Stimulated activated naive B cell treated with anti-CD40 and anti-IgM and Interleukin-4, amounts not matched to agents 10 μg/mL and 1 μg/mL and 100 μg/mL, for 72 hours (primary cell): ENCODE measurements around the gene LARP6.

Experiments
- ATAC-seq, 2 donors: fragments of 150-1000 bp; cut with Tn5 transposase; replicated peaks; 2 replicates each; pipeline ENCODE4 v1.10.0; 2021; ENCODE audit warnings: moderate library complexity in 1 of 2
- DNase-seq: peaks from one replicate; pipeline ENCODE4 v3.0.0; 2021
- H3K27ac Mint-ChIP-seq: one replicate; pipeline ENCODE4 v1.8.0; 2022; ENCODE audit warnings: mild to moderate bottlenecking, mixed read lengths
- H3K27me3 Mint-ChIP-seq, 2 donors: one replicate each; pipeline ENCODE4 v1.8.0; 2022; ENCODE audit warnings: mixed read lengths in 2 of 2
- H3K36me3 Mint-ChIP-seq, 2 donors: one replicate each; pipeline ENCODE4 v1.8.0; 2022; ENCODE audit warnings: mixed read lengths in 2 of 2, mild to moderate bottlenecking in 1 of 2
- H3K4me1 Mint-ChIP-seq, 2 donors: one replicate each; pipeline ENCODE4 v1.8.0; 2022; ENCODE audit warnings: mixed read lengths in 2 of 2, mild to moderate bottlenecking in 1 of 2
- H3K4me3 Mint-ChIP-seq, 2 donors: one replicate each; pipeline ENCODE4 v1.8.0; 2022; ENCODE audit warnings: mild to moderate bottlenecking in 2 of 2, mixed read lengths in 2 of 2, moderate library complexity in 1 of 2
- H3K9me3 Mint-ChIP-seq, 2 donors: one replicate each; pipeline ENCODE4 v1.8.0; 2022; ENCODE audit warnings: mixed read lengths in 2 of 2, mild to moderate bottlenecking in 1 of 2

Gene LARP6

DNA sequence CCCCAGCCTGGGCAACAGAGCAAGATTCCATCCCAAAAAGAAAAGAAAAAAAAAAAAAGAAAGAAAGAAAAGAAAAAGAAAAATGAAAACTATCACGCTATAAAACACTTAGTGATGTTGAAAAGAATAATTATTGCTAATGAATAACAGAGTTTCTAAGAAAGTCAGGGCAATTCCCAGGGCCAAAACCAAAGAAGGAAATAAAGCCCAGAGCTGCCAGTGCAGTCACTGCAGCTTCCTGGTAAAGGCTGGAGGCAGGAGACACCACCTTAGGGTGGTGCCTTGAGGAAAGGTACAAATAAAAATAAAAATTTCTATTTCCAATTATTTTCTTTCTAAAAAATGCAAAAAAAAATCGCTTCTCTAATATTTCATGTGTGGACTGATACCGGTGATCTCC, 70.9 kb downstream of the LARP6 start:
- H3K4me3 Mint-ChIP-seq, result no peak overlapping the region
- H3K4me1 Mint-ChIP-seq, result no peaks in the 10 kb centered on the region
- ATAC-seq (no peak), DNase-seq (no peak)
- H3K36me3 Mint-ChIP-seq, result no peaks in the 10 kb centered on the region
- no peak overlapping the region for H3K27ac Mint-ChIP-seq
- peaks cover 18 to 19% of the 10 kb centered on the region in 2 donors for H3K27me3 Mint-ChIP-seq
- no peaks in the 10 kb centered on the region for H3K9me3 Mint-ChIP-seq

DNA sequence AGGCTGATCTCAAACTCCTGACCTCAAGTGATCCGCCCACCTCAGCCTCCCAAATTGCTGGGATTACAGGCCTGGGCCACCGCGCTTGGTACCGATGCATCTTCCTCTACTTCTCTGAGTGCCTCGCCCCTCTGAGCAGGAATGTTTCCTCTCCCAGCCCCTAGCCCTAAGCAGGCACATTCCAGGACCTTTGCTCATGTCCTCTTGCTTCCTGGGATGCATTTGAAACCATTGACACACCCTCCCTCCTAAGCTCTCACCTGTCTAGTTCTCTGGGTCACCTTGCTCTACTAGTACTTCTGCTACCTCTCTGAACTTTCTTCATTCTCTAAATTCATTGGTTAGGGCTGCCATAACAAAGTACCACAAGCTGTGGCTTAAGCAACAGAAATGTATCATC, 72.7 kb downstream of the LARP6 start:
- no peak overlapping the region for H3K27ac Mint-ChIP-seq
- H3K4me3 Mint-ChIP-seq, result no peak overlapping the region
- ATAC-seq (no peak), DNase-seq (no peak)
- peaks cover 6 to 10% of the 10 kb centered on the region in 2 donors for H3K4me1 Mint-ChIP-seq
- H3K9me3 Mint-ChIP-seq, result peaks cover 0 to 4% of the 10 kb centered on the region in 2 donors
- H3K27me3 Mint-ChIP-seq, result peaks cover 26 to 30% of the 10 kb centered on the region in 2 donors
- H3K36me3 Mint-ChIP-seq, result no peaks in the 10 kb centered on the region
